Measurements from ENCODE around the gene FAM3D. TPM values are rescaled to one million over a fixed set of nuclear protein-coding genes. Genes with fewer than 3 reads are reported as not detected.
A peak's percentile ranks its signal among the peaks of the same experiment; 100 is the strongest.

The FAM3D gene
- total and polyA plus RNA-seq, 9 of the 15 experiments (the other 6 are each of a cell fraction or from before 2014, with no cell fraction given), result not detected

DNA sequence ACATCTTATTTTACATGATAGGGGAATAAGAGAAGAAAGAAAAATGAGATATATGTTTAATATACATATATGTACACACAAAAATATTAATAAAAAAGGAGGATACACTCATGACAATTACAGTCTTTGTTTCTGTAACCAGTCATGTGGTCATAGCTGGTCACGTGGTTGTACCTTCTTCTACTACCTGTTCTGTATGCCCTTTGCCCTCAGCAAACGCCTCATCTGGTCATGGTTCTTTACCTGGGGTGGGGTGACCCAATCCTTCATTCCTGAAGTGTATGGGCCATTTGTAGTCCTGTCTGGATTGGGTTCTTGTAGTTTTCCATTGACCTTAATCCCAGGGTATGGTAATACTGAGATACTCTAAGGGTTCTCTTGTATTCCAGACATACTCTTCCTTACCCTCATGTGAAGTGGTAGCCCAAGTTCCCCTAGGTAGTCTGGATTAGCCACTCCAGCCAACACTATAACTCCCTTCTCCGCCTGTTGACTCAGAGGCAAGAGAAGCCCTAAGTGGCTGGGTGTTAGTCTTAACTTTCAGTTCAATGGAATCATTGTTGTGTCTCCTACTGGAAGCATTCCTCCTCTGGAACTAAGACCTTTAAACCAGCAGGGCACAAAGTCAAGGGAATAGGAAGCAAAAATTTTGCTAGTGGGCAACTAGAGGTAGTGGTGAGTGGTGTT, 47.3 kb upstream of the FAM3D start:
- POLR2A ChIA-PET, result no interaction called here
- no peak overlapping the region for H3K4me3 ChIP-seq
- intact Hi-C loops (cut with micrococcal nuclease) (no loop called here), in situ Hi-C loops (cut with MboI) (no loop called here)
- no peaks in the 10 kb centered on the region for H3K9me1 ChIP-seq (ENCODE audit: control insufficient read depth, insufficient read depth, low read length)
- CTCF ChIA-PET (ENCODE audit: low intra/inter-chr PET ratio), result no interaction called here
- H2AFZ ChIP-seq (ENCODE audit: low read depth, low read length), result no peak overlapping the region
- no TSS peak for BruUV-seq (replicated peaks)
- 4% methylated on average over 3 of the region's 3 CpGs for WGBS (ENCODE audit: insufficient coverage, low coverage, missing lambda C conversion rate)
- H3K4me1 ChIP-seq (replicated peaks in 1 of 2; ENCODE audit: control insufficient read depth in 2 of 2, insufficient read depth in 2 of 2, low read length in 2 of 2), result no peaks in the 10 kb centered on the region
- no peaks in the 10 kb centered on the region for H3K9me3 ChIP-seq (replicated peaks; ENCODE audit: control insufficient read depth, insufficient read depth, low read depth, low read length)
- H3K4me2 ChIP-seq (ENCODE audit: insufficient read depth, low read length), result no peak overlapping the region
- TF ChIP-seq ZNF696 (CRISPR knock-in tag; conservative IDR thresholded peaks at IDR 0.05), result no peak
- TF ChIP-seq, protein P1, sequence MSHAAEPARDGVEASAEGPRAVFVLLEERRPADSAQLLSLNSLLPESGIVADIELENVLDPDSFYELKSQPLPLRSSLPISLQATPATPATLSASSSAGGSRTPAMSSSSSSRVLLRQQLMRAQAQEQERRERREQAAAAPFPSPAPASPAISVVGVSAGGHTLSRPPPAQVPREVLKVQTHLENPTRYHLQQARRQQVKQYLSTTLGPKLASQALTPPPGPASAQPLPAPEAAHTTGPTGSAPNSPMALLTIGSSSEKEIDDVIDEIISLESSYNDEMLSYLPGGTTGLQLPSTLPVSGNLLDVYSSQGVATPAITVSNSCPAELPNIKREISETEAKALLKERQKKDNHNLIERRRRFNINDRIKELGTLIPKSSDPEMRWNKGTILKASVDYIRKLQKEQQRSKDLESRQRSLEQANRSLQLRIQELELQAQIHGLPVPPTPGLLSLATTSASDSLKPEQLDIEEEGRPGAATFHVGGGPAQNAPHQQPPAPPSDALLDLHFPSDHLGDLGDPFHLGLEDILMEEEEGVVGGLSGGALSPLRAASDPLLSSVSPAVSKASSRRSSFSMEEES (CRISPR knock-in tag; IDR thresholded peaks at IDR 0.05), result peak; percentile 33; the same call in 1 of the 2 replicates
- no peak for TF ChIP-seq KDM1A (IDR thresholded peaks at IDR 0.05)
- H3K27me3 ChIP-seq (ENCODE audit: control insufficient read depth in 2 of 2, insufficient read depth in 2 of 2, low read length in 2 of 2), result no peaks in the 10 kb centered on the region
- H3K36me3 ChIP-seq (ENCODE audit: control insufficient read depth, insufficient read depth, low read length), result no peaks in the 10 kb centered on the region
- DNase-seq (ENCODE audit: extremely low read depth in 1 of 4, low spot score in 3 of 4) (no peak), ATAC-seq (no peak), FAIRE-seq (no peak)
- H3K9ac ChIP-seq (ENCODE audit: insufficient read depth in 1 of 2, low read depth in 2 of 2, low read length in 2 of 2), result no peak overlapping the region
- no peaks in the 10 kb centered on the region for H4K20me1 ChIP-seq (replicated peaks; ENCODE audit: control insufficient read depth, insufficient read depth, low read length)
- no peaks in the 10 kb centered on the region for H3K79me2 ChIP-seq (ENCODE audit: control insufficient read depth, insufficient read depth, low read length)
- H3K27ac ChIP-seq (ENCODE audit: extremely low read depth, low read depth, low read length), result no peak overlapping the region

DNA sequence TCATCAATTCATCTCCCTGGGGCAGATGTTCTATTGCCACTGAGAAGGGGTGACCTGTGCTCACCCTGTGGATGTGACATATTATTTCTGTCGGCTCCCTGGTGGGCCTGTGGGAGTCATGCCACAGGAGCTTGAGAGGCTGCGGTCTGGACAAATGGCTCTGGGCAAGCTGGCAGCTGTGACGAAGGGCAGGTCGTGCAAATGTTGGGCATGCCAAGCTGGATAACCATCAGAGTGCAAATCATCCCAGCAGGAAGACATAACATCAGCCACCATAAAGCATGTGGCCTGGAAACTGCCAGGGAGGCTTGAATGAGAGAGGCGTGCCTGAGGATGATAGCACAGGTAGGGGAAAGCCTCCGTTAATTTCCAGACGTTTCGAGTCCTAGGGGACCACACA, 45.3 kb upstream of the FAM3D start:
- Histone ChIP-seq H2AFZ (ENCODE audit: low read depth, low read length) (no peak overlapping the region), H3K9me3 (replicated peaks; ENCODE audit: control insufficient read depth, insufficient read depth, low read depth, low read length) (no peaks in the 10 kb centered on the region), H3K4me1 (replicated peaks in 1 of 2; ENCODE audit: control insufficient read depth in 2 of 2, insufficient read depth in 2 of 2, low read length in 2 of 2) (no peaks in the 10 kb centered on the region), H3K27me3 (ENCODE audit: control insufficient read depth in 2 of 2, insufficient read depth in 2 of 2, low read length in 2 of 2) (no peaks in the 10 kb centered on the region), H3K4me2 (ENCODE audit: insufficient read depth, low read length) (no peak overlapping the region), H4K20me1 (replicated peaks; ENCODE audit: control insufficient read depth, insufficient read depth, low read length) (no peaks in the 10 kb centered on the region), H3K36me3 (ENCODE audit: control insufficient read depth, insufficient read depth, low read length) (no peaks in the 10 kb centered on the region), H3K79me2 (ENCODE audit: control insufficient read depth, insufficient read depth, low read length) (no peaks in the 10 kb centered on the region), H3K9me1 (ENCODE audit: control insufficient read depth, insufficient read depth, low read length) (no peaks in the 10 kb centered on the region), H3K4me3 (no peak overlapping the region), H3K27ac (ENCODE audit: extremely low read depth, low read depth, low read length) (no peak overlapping the region), H3K9ac (ENCODE audit: insufficient read depth in 1 of 2, low read depth in 2 of 2, low read length in 2 of 2) (no peak overlapping the region)
- no peak for DNase-seq (ENCODE audit: extremely low read depth in 1 of 4, low spot score in 3 of 4)
- ChIA-PET POLR2A (interaction anchor here (0.7 kb wide), 1 partner anchor 899 kb away, joined by 3 read pairs; no protein-coding TSS in a partner anchor), CTCF (ENCODE audit: low intra/inter-chr PET ratio) (no interaction called here)
- no peak for TF ChIP-seq TAF1 (IDR thresholded peaks at IDR 0.05; ENCODE audit: control insufficient read depth, extremely low read depth, insufficient read depth, low read length, severe bottlenecking)
- TF ChIP-seq SAP30 (IDR thresholded peaks at IDR 0.05; ENCODE audit: borderline replicate concordance, insufficient read depth, low read depth, low read length, poor library complexity, severe bottlenecking), result no peak
- TF ChIP-seq ZNF165 (CRISPR knock-in tag; IDR thresholded peaks at IDR 0.05; ENCODE audit: borderline replicate concordance), result no peak
- TF ChIP-seq EP300 (IDR thresholded peaks at IDR 0.05; ENCODE audit: low read length), result no peak
- TF ChIP-seq HNRNPUL1 (IDR thresholded peaks at IDR 0.05; ENCODE audit: low read length), result no peak
- TF ChIP-seq, protein P2, sequence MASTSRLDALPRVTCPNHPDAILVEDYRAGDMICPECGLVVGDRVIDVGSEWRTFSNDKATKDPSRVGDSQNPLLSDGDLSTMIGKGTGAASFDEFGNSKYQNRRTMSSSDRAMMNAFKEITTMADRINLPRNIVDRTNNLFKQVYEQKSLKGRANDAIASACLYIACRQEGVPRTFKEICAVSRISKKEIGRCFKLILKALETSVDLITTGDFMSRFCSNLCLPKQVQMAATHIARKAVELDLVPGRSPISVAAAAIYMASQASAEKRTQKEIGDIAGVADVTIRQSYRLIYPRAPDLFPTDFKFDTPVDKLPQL (IDR thresholded peaks at IDR 0.05; ENCODE audit: extremely low read depth, insufficient read length), result no peak
- no peak for TF ChIP-seq PRPF4 (IDR thresholded peaks at IDR 0.05; ENCODE audit: insufficient read depth, low read depth, low read length, poor library complexity, severe bottlenecking)
- TF ChIP-seq CBFA2T3 (IDR thresholded peaks at IDR 0.05), result no peak
- no peak for TF ChIP-seq ZNF384 (IDR thresholded peaks at IDR 0.05; ENCODE audit: low read depth, low read length)
- intact Hi-C loops (cut with micrococcal nuclease) (no loop called here), in situ Hi-C loops (cut with MboI) (no loop called here)
- ATAC-seq, result no peak
- WGBS (ENCODE audit: insufficient coverage, low coverage, missing lambda C conversion rate), result 10% methylated on average over 8 of the region's 8 CpGs
- BruUV-seq (replicated peaks), result no TSS peak
- FAIRE-seq, result no peak

All from K562 (cell line).